SK-N-SH (cell line): Measurements from ENCODE around the gene PSAP. TPM values are rescaled to one million over a fixed set of nuclear protein-coding genes. Genes with fewer than 3 reads are reported as not detected.

Experiments
- CTCF ChIA-PET: fragments of 300-600, 350-600 bp; formaldehyde crosslinking; extraction: SDS; loops from one replicate; lab custom pipeline; 2021; lab: Yijun Ruan, JAX
- POLR2A ChIA-PET: fragments of 350-600 bp; sonication (Branson Sonifier 250); formaldehyde crosslinking; extraction: SDS; loops from one replicate; lab custom pipeline; 2020; ENCODE audit warnings: antibody characterized with exemption, inconsistent platforms; lab: Yijun Ruan, JAX
- DNase-seq: peaks from one replicate; pipeline ENCODE4 v3.0.0; 2012
- H2AFZ ChIP-seq: fragments of 200-600 bp; sonication (generic); 2 replicates; pipeline ENCODE4 v1.8.1; 2016; ENCODE audit warnings: antibody characterized with exemption, mild to moderate bottlenecking, low read depth
- H3F3A ChIP-seq: fragments of 200-600 bp; sonication (generic); replicated peaks from 2 replicates; pipeline ENCODE3; 2016; ENCODE audit warnings: antibody characterized with exemption, mild to moderate bottlenecking; ENCODE audit not compliant: insufficient read depth
- H3K27ac ChIP-seq, 2 experiments: fragments of 200-500 bp in 1 of 2; fragments of 200-600 bp in 1 of 2; sonication (Bioruptor generic) in 1 of 2; sonication (generic), shearing (Covaris generic) in 1 of 2; 2 replicates each; pipeline versions ENCODE4 v1.5.1 to v1.6.1; 2014 to 2016; ENCODE audit warnings: low read depth in 2 of 2, inconsistent platforms in 1 of 2, low read length in 1 of 2, mild to moderate bottlenecking in 1 of 2, mixed read lengths in 1 of 2
- H3K27me3 ChIP-seq: fragments of 200-600 bp; sonication (generic), shearing (Covaris generic); 2 replicates; pipeline ENCODE4 v1.6.1; 2016; ENCODE audit warnings: mixed run types; ENCODE audit not compliant: insufficient read depth
- H3K36me3 ChIP-seq, 2 experiments: fragments of 200-500 bp in 1 of 2; fragments of 200-600 bp in 1 of 2; sonication (Bioruptor generic) in 1 of 2; sonication (generic) in 1 of 2; replicated peaks in 1 of 2; 2 replicates each; pipeline versions ENCODE3 to v1.5.1; 2014 to 2016; ENCODE audit warnings: low read length in 1 of 2, mild to moderate bottlenecking in 1 of 2; ENCODE audit not compliant: insufficient read depth in 2 of 2, control insufficient read depth in 1 of 2
- H3K4me1 ChIP-seq, 2 experiments: fragments of 200-500 bp in 1 of 2; fragments of 200-600 bp in 1 of 2; sonication (Bioruptor generic) in 1 of 2; sonication (generic), shearing (Covaris generic) in 1 of 2; 2 replicates each; pipeline versions ENCODE4 v1.5.1 to v1.6.1; 2014 to 2016; ENCODE audit warnings: low read depth in 1 of 2, low read length in 1 of 2, mixed run types in 1 of 2; ENCODE audit not compliant: insufficient read depth in 2 of 2, control insufficient read depth in 1 of 2
- H3K4me2 ChIP-seq: fragments of 200-600 bp; sonication (generic), shearing (Covaris generic); 2 replicates; pipeline ENCODE4 v1.6.1; 2017; ENCODE audit warnings: mixed run types
- H3K4me3 ChIP-seq, 2 experiments: fragments of 200-500 bp in 1 of 2; fragments of 200-600 bp in 1 of 2; sonication (Bioruptor generic) in 1 of 2; sonication (generic), shearing (Covaris generic) in 1 of 2; 2 replicates each; pipeline versions ENCODE4 v1.5.1 to v1.8.1; 2014 to 2016; ENCODE audit warnings: low read depth in 2 of 2, inconsistent platforms in 1 of 2, low read length in 1 of 2, mild to moderate bottlenecking in 1 of 2, mixed read lengths in 1 of 2, moderate library complexity in 1 of 2
- H3K79me2 ChIP-seq: fragments of 200-600 bp; sonication (generic); 2 replicates; pipeline ENCODE4 v1.8.1; 2017; ENCODE audit warnings: mild to moderate bottlenecking; ENCODE audit not compliant: insufficient read depth
- H3K9ac ChIP-seq: fragments of 200-600 bp; sonication (generic); 2 replicates; pipeline ENCODE4 v1.6.1; 2017; ENCODE audit warnings: mixed run types
- H3K9me2 ChIP-seq: fragments of 200-600 bp; sonication (generic); 2 replicates; pipeline ENCODE4 v1.6.1; 2017; ENCODE audit warnings: mixed run types
- H3K9me3 ChIP-seq: fragments of 200-600 bp; sonication (generic); 2 replicates; pipeline ENCODE4 v1.6.1; 2017; ENCODE audit warnings: mixed run types, mild to moderate bottlenecking, moderate library complexity
- H4K20me1 ChIP-seq: fragments of 200-600 bp; sonication (generic); 2 replicates; pipeline ENCODE4 v1.6.1; 2017; ENCODE audit warnings: mild to moderate bottlenecking, mixed run types; ENCODE audit not compliant: insufficient read depth
- CHD2 ChIP-seq: fragments of 150-350 bp; IDR thresholded peaks from 2 replicates; pipeline ENCODE4 v1.6.1; 2018; ENCODE audit warnings: low read length; ENCODE audit not compliant: partially characterized antibody
- EP300 ChIP-seq, 2 experiments: IDR thresholded peaks; 2 replicates each; pipeline versions ENCODE4 v1.4.0 to v1.6.1; 2012; ENCODE audit warnings: borderline replicate concordance in 1 of 2, low read depth in 1 of 2, low read length in 1 of 2
- EZH2phosphoT487 ChIP-seq: fragments of 200-600 bp; sonication (generic); IDR thresholded peaks from 2 replicates; pipeline ENCODE4 v1.6.1; 2017; ENCODE audit warnings: low read depth, mixed run types, mild to moderate bottlenecking, antibody characterized with exemption, moderate library complexity, borderline replicate concordance
- FOSL2 ChIP-seq: IDR thresholded peaks from 2 replicates; pipeline ENCODE4 v1.4.0; 2012; ENCODE audit warnings: low read depth, mild to moderate bottlenecking, moderate library complexity, borderline replicate concordance
- FOXJ3 ChIP-seq: sonication (generic); formaldehyde crosslinking; IDR thresholded peaks from 2 replicates; pipeline ENCODE4 v1.5.1; 2020; ENCODE audit warnings: mild to moderate bottlenecking, missing genetic modification reagents
- FOXM1 ChIP-seq: IDR thresholded peaks from 2 replicates; pipeline ENCODE4 v1.4.0; 2012; ENCODE audit warnings: low read depth, mild to moderate bottlenecking
- GABPA ChIP-seq: IDR thresholded peaks from 2 replicates; pipeline ENCODE4 v1.4.0; 2012; ENCODE audit warnings: low read depth, mild to moderate bottlenecking
- GATA2 ChIP-seq: sonication (generic); formaldehyde crosslinking; IDR thresholded peaks from 2 replicates; pipeline ENCODE4 v1.5.0; 2020; ENCODE audit warnings: mild to moderate bottlenecking, missing genetic modification reagents
- JUND ChIP-seq: IDR thresholded peaks from 2 replicates; pipeline ENCODE4 v1.4.0; 2012
- MXI1 ChIP-seq: IDR thresholded peaks from 2 replicates; pipeline ENCODE4 v1.6.1; 2012; ENCODE audit warnings: mild to moderate bottlenecking, low read depth, low read length, improper control_type of control experiment
- NFIC ChIP-seq: IDR thresholded peaks from 2 replicates; pipeline ENCODE4 v1.4.0; 2012; ENCODE audit warnings: borderline replicate concordance
- PBX3 ChIP-seq: IDR thresholded peaks from 2 replicates; pipeline ENCODE4; 2012
- RCOR1 ChIP-seq: fragments of 150-350 bp; IDR thresholded peaks from 2 replicates; pipeline ENCODE4 v1.6.1; 2017; ENCODE audit warnings: antibody characterized with exemption, low read length
- REST ChIP-seq: IDR thresholded peaks from 2 replicates; pipeline ENCODE4 v1.6.1; 2012; ENCODE audit warnings: mild to moderate bottlenecking, low read depth, low read length, moderate library complexity
- RXRA ChIP-seq: IDR thresholded peaks from 2 replicates; pipeline ENCODE4 v1.4.0; 2012; ENCODE audit warnings: low read depth, mild to moderate bottlenecking, borderline replicate concordance
- USF1 ChIP-seq: IDR thresholded peaks from 2 replicates; pipeline ENCODE4 v1.4.0; 2012; ENCODE audit warnings: low read depth, borderline replicate concordance
- USF2 ChIP-seq: fragments of 150-350 bp; IDR thresholded peaks from 2 replicates; pipeline ENCODE4 v1.6.1; 2017; ENCODE audit warnings: antibody characterized with exemption, low read length, low read depth, borderline replicate concordance
- YY1 ChIP-seq: IDR thresholded peaks from 2 replicates; pipeline ENCODE4 v1.4.0; 2012; ENCODE audit warnings: low read depth, mild to moderate bottlenecking
- WGBS: methylation state at CpG from one replicate; pipeline ENCODE4 v1.1.6; 2017; ENCODE audit warnings: low lambda C conversion rate; 5-methylcytosine and 5-hydroxymethylcytosine counted together
- polyA plus RNA-seq, 3 experiments: library from polyadenylated mRNA; depleted of rRNA; stranded (reverse); fragments of >200 nt; gene quantifications; 2 replicates each; pipeline ENCODE4 v1.2.3, GENCODE V29; 2012

Gene PSAP
- polyA plus RNA-seq, 1 of the 3 experiments (the other 2 are of a cell fraction): 1,647 TPM

GRCh38 chr10:71878327-71879034, 27.4 kb upstream of the PSAP start:
- Histone ChIP-seq H3K27ac (no peak overlapping the region), H3K4me2 (no peak overlapping the region), H3K4me1 (peaks cover 0 to 24% of the 10 kb centered on the region in 2 experiments; a peak in 2 of 4 replicates), H3K79me2 (no peaks in the 10 kb centered on the region), H3K9me2 (no peaks in the 10 kb centered on the region)
- TF ChIP-seq GABPA (no peak), CHD2 (no peak), USF1 (no peak), FOXJ3 (no peak), NFIC (no peak), YY1 (no peak), EZH2phosphoT487 (no peak), GATA2 (CRISPR knock-in tag) (no peak), FOSL2 (no peak), RCOR1 (no peak), FOXM1 (no peak), JUND (no peak), EP300 (IDR thresholded peaks at IDR 0.05; ENCODE audit: borderline replicate concordance in 1 of 2, low read depth in 1 of 2, low read length in 1 of 2) (no peak), MXI1 (no peak), PBX3 (no peak)
- TF ChIP-seq, all 33 proteins: peak for 0
- H3K36me3 ChIP-seq: no peaks in the 10 kb centered on the region
- ChIA-PET CTCF (interaction anchor here (0.6 to 0.9 kb wide), 2 partner anchors 18 to 387 kb away, joined by 3 to 4 read pairs; no protein-coding TSS in a partner anchor), POLR2A (no interaction called here)
- no peaks in the 10 kb centered on the region for H3K27me3 ChIP-seq
- no peaks in the 10 kb centered on the region for H3K9me3 ChIP-seq
- H4K20me1 ChIP-seq: no peaks in the 10 kb centered on the region
- WGBS: 82% methylated on average over 11 of the region's 18 CpGs
- no peak overlapping the region for H2AFZ ChIP-seq
- no peak for DNase-seq
- H3K9ac ChIP-seq: no peak overlapping the region
- H3K4me3 ChIP-seq: no peak overlapping the region
- H3F3A ChIP-seq: no peaks in the 10 kb centered on the region

GRCh38 chr10:71877821-71878220, 26.8 kb upstream of the PSAP start:
- no peaks in the 10 kb centered on the region for H3K79me2 ChIP-seq
- H3K36me3 ChIP-seq: no peaks in the 10 kb centered on the region
- no peaks in the 10 kb centered on the region for H4K20me1 ChIP-seq
- 85% methylated on average over 3 of the region's 4 CpGs for WGBS
- no peaks in the 10 kb centered on the region for H3K9me3 ChIP-seq
- H3K27me3 ChIP-seq: no peaks in the 10 kb centered on the region
- no peak overlapping the region for H2AFZ ChIP-seq
- H3K27ac ChIP-seq: no peak overlapping the region
- no peak for DNase-seq
- CTCF ChIA-PET: no interaction called here
- H3K9me2 ChIP-seq: no peaks in the 10 kb centered on the region
- H3K4me2 ChIP-seq: no peak overlapping the region
- H3K9ac ChIP-seq: no peak overlapping the region
- POLR2A ChIA-PET: no interaction called here
- TF ChIP-seq FOXJ3 (no peak), NFIC (no peak), REST (no peak), USF2 (no peak), RXRA (no peak)
- no peak overlapping the region for H3K4me3 ChIP-seq
- H3K4me1 ChIP-seq: peaks cover 0 to 19% of the 10 kb centered on the region in 2 experiments; a peak in 1 of 4 replicates
- no peaks in the 10 kb centered on the region for H3F3A ChIP-seq
